GM23248 (cell line): ENCODE data around the gene FKBP5.

ENCODE experiments used
- EZH2 ChIP-seq: fragments of 200-600 bp; sonication (generic); IDR thresholded peaks from 2 replicates; pipeline ENCODE4 v1.6.1; 2018; ENCODE audit warnings: antibody characterized with exemption, mild to moderate bottlenecking; ENCODE audit not compliant: insufficient read depth, poor library complexity, severe bottlenecking
- EZH2phosphoT487 ChIP-seq: fragments of 200-600 bp; sonication (generic); IDR thresholded peaks from 2 replicates; pipeline ENCODE4 v1.6.1; 2018; ENCODE audit warnings: antibody characterized with exemption, moderate library complexity, mild to moderate bottlenecking, low read depth; ENCODE audit not compliant: insufficient read depth

DNA sequence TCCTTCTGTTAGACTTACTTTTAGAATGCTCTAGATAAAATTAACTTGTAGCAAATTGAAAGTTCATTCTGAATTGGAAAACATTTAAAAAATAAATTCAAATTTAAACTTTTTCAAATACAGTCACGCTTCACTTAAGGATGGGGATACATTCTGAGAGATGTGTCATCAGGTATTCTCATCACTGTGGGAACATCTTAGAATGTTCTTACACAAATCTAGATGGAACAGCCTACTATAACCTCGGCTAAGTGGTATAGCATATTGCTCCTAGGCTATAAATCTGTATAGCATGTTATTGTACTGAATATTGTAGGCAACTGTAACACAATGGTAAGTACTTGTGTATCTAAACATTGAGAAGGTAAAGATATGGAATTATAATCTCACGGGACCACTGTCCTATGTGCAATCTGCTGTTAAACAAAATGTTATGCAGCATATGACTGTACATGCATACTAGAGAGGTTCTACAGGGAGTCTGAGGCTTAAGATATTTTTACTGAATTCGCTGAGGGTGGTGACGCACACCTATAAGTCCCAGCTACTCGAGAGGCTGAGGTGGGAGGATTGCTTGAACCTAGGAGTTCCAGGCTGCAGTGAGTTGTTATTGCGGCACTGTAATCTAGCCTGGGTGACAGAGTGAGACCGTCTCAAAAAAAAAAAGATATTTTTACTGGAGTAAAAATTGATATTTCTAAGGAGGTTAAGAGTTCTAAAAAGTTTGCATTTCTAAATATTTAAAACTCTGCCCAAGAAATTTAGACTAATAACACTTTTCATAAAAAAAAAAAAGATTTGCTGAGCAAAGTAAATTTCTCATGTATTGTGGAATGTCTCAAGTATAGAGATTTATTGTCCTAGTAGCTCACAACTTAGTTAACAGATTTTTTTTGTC, 88.7 kb downstream of the FKBP5 start:
- TF ChIP-seq EZH2 (no peak), EZH2phosphoT487 (no peak)
